Prostate gland (tissue), 2 donors: ENCODE data around the gene DSG2. TPM values are rescaled to one million over a fixed set of nuclear protein-coding genes. Genes with fewer than 3 reads are reported as not detected.

ENCODE experiments used
- DNase-seq: peaks from one replicate; pipeline ENCODE4 v3.0.0-alpha.2; 2019; ENCODE audit warnings: low spot score
- H3K27ac ChIP-seq, 2 donors: fragments of 200-600 bp; sonication (generic); 2 replicates each; pipeline ENCODE4 v1.5.1; 2017 to 2019
- H3K27me3 ChIP-seq: fragments of 200-600 bp; sonication (generic); replicated peaks from 2 replicates; pipeline ENCODE4 v1.5.1; 2019; ENCODE audit not compliant: insufficient read depth
- H3K36me3 ChIP-seq, 2 donors: fragments of 200-600 bp; sonication (generic); 1 replicate in 1 of 2; 2 replicates in 1 of 2; pipeline versions ENCODE4 v1.5.1 to v1.8.1; 2017 to 2019
- H3K4me1 ChIP-seq: fragments of 200-600 bp; sonication (generic); replicated peaks from 2 replicates; pipeline ENCODE4 v1.5.1; 2019
- H3K4me3 ChIP-seq, 2 donors: fragments of 200-600 bp; sonication (generic); 2 replicates each; pipeline ENCODE4 v1.5.1; 2017 to 2019
- H3K9me3 ChIP-seq: fragments of 200-600 bp; sonication (generic); 2 replicates; pipeline ENCODE4 v1.5.1; 2017
- CTCF ChIP-seq, 4 experiments: fragments of 200-600 bp in 2 of 4; fragments of 450-650 bp in 2 of 4; sonication (generic) in 2 of 4; IDR thresholded peaks; 1 replicate in 3 of 4; 2 replicates in 1 of 4; pipeline ENCODE4 v1.5.1; 2016 to 2019; ENCODE audit warnings: antibody characterized with exemption in 4 of 4, mild to moderate bottlenecking in 2 of 4, moderate library complexity in 2 of 4
- POLR2A ChIP-seq: fragments of 450-650 bp; IDR thresholded peaks from one replicate; pipeline ENCODE4 v1.6.1; 2016; ENCODE audit warnings: antibody characterized with exemption, mild to moderate bottlenecking
- POLR2AphosphoS5 ChIP-seq: sonication (generic); formaldehyde crosslinking; IDR thresholded peaks from one replicate; pipeline ENCODE4 v1.6.1; 2017; ENCODE audit warnings: antibody characterized with exemption
- WGBS: methylation state at CpG from one replicate; pipeline ENCODE4 v1.1.5; 2018; 5-methylcytosine and 5-hydroxymethylcytosine counted together
- intact Hi-C: fragments of 100-400 bp; cut with DNase I; formaldehyde crosslinking; loops from one replicate; pipeline ENCODE4 v1.14.2; 2022
- total RNA-seq, 2 donors: library from RNA; depleted of rRNA; stranded (reverse); fragments of >200 nt; gene quantifications; one replicate each; pipeline ENCODE4 v1.1.0, GENCODE V29; 2016

The DSG2 gene
- total RNA-seq, 2 donors from 2014 or later = 19.5 to 63.2 TPM

- 96% methylated on average over 2 of the region's 2 CpGs for WGBS
- TF ChIP-seq CTCF (IDR thresholded peaks at IDR 0.05) (no peak), POLR2AphosphoS5 (no peak), POLR2A (no peak)
Observed at GRCh38 chr18:31579375-31579774, 81.4 kb downstream of the DSG2 start.

GRCh38 chr18:31581498-31582197 lies 83.7 kb downstream of the DSG2 start:
- no peak for DNase-seq
- Histone ChIP-seq H3K4me3 (no peak overlapping the region), H3K4me1 (no peaks in the 10 kb centered on the region), H3K27me3 (no peaks in the 10 kb centered on the region), H3K36me3 (no peaks in the 10 kb centered on the region), H3K27ac (no peak overlapping the region), H3K9me3 (no peaks in the 10 kb centered on the region)
- intact Hi-C loops = no loop called here
- no peak for TF ChIP-seq POLR2A
- no peak for TF ChIP-seq CTCF (IDR thresholded peaks at IDR 0.05)
- TF ChIP-seq POLR2AphosphoS5 = no peak
- 18% methylated on average over 4 of the region's 4 CpGs for WGBS

More at GRCh38 chr18:31579375-31579774, 81.4 kb downstream of the DSG2 start:
- DNase-seq = no peak
- H3K4me3 ChIP-seq = no peak overlapping the region
- intact Hi-C loops = no loop called here
- no peak overlapping the region for H3K27ac ChIP-seq
- no peaks in the 10 kb centered on the region for H3K36me3 ChIP-seq
- no peaks in the 10 kb centered on the region for H3K4me1 ChIP-seq
- no peaks in the 10 kb centered on the region for H3K27me3 ChIP-seq
- H3K9me3 ChIP-seq = no peaks in the 10 kb centered on the region

GRCh38 chr18:31583185-31583854 lies 85.3 kb downstream of the DSG2 start:
- 88% methylated on average over 5 of the region's 5 CpGs for WGBS
- DNase-seq = no peak
- TF ChIP-seq POLR2A = no peak
- no peak for TF ChIP-seq CTCF (IDR thresholded peaks at IDR 0.05)
- no peak for TF ChIP-seq POLR2AphosphoS5
- H3K4me3 ChIP-seq = no peak overlapping the region
- no peaks in the 10 kb centered on the region for H3K4me1 ChIP-seq
- no peaks in the 10 kb centered on the region for H3K27me3 ChIP-seq
- intact Hi-C loops = no loop called here
- no peak overlapping the region for H3K27ac ChIP-seq
- no peaks in the 10 kb centered on the region for H3K9me3 ChIP-seq
- no peaks in the 10 kb centered on the region for H3K36me3 ChIP-seq

GRCh38 chr18:31585991-31586390 lies 88.0 kb downstream of the DSG2 start:
- H3K27me3 ChIP-seq = no peaks in the 10 kb centered on the region
- whole genome bisulfite sequencing = 89% methylated on average over 5 of the region's 5 CpGs
- TF ChIP-seq CTCF (IDR thresholded peaks at IDR 0.05) = no peak
- no peak for TF ChIP-seq POLR2A
- no peak for TF ChIP-seq POLR2AphosphoS5
- intact Hi-C loops = no loop called here
- H3K4me3 ChIP-seq = no peak overlapping the region
- no peaks in the 10 kb centered on the region for H3K9me3 ChIP-seq
- no peaks in the 10 kb centered on the region for H3K36me3 ChIP-seq
- H3K27ac ChIP-seq = no peak overlapping the region
- DNase-seq = no peak
- no peaks in the 10 kb centered on the region for H3K4me1 ChIP-seq

- no peaks in the 10 kb centered on the region for H3K4me1 ChIP-seq
- H3K4me3 ChIP-seq = no peak overlapping the region
- no peaks in the 10 kb centered on the region for H3K36me3 ChIP-seq
- H3K9me3 ChIP-seq = no peaks in the 10 kb centered on the region
- intact Hi-C loops = no loop called here
- no peaks in the 10 kb centered on the region for H3K27me3 ChIP-seq
- H3K27ac ChIP-seq = no peak overlapping the region
- TF ChIP-seq CTCF (IDR thresholded peaks at IDR 0.05) (no peak), POLR2AphosphoS5 (no peak), POLR2A (no peak)
- 72% methylated on average over 5 of the region's 5 CpGs for WGBS
- DNase-seq = no peak
Observed at GRCh38 chr18:31586616-31587015, 88.6 kb downstream of the DSG2 start.
